RWPE1 (cell line): ENCODE data around the gene HSPB8.

ENCODE experiments used
- CTCF ChIA-PET: fragments of 350-600 bp; sonication (Branson Sonifier 250); formaldehyde crosslinking; extraction: SDS; loops from one replicate; lab custom pipeline; 2021; lab: Yijun Ruan, JAX
- POLR2A ChIA-PET: fragments of 400-600 bp; formaldehyde crosslinking; extraction: SDS; loops from one replicate; lab custom pipeline; 2020; ENCODE audit warnings: antibody characterized with exemption; ENCODE audit not compliant: low non-redundant PET; lab: Yijun Ruan, JAX
- DNase-seq: peaks from one replicate; pipeline ENCODE4 v3.0.0; 2012; ENCODE audit warnings: low spot score
- H3K27ac ChIP-seq: fragments of 450-650 bp; 2 replicates; pipeline ENCODE4 v1.5.1; 2017
- TF ChIP-seq, protein P1 (sequence below): fragments of 450-650 bp; conservative IDR thresholded peaks from 2 replicates; pipeline ENCODE4 v1.5.1; 2017; ENCODE audit warnings: low read depth, mild to moderate bottlenecking

The HSPB8 gene

DNA sequence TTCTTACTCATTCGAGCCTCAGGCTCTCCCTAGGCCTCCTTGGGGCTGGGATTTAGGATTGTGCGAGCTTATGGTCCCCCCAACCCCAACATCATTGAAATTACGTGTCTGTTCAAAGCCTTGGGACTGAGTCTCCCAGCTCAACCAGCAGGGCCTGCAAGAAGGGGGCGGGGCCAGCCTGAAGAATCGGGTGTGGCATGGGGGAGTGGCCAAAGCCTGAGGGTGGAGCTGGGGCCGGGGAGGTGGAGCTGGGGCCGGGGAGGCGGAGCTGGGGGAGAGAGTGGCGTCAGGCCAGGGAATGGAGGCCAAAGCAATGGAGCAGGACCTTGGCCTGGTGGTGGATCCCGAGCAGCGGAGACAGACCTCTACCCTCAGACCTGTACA is 24.3 kb upstream of the HSPB8 start:
- TF ChIP-seq, protein P1, sequence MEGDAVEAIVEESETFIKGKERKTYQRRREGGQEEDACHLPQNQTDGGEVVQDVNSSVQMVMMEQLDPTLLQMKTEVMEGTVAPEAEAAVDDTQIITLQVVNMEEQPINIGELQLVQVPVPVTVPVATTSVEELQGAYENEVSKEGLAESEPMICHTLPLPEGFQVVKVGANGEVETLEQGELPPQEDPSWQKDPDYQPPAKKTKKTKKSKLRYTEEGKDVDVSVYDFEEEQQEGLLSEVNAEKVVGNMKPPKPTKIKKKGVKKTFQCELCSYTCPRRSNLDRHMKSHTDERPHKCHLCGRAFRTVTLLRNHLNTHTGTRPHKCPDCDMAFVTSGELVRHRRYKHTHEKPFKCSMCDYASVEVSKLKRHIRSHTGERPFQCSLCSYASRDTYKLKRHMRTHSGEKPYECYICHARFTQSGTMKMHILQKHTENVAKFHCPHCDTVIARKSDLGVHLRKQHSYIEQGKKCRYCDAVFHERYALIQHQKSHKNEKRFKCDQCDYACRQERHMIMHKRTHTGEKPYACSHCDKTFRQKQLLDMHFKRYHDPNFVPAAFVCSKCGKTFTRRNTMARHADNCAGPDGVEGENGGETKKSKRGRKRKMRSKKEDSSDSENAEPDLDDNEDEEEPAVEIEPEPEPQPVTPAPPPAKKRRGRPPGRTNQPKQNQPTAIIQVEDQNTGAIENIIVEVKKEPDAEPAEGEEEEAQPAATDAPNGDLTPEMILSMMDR = no peak
- H3K27ac ChIP-seq = no peak overlapping the region
- ChIA-PET POLR2A (no interaction called here), CTCF (no interaction called here)
- no peak for DNase-seq

DNA sequence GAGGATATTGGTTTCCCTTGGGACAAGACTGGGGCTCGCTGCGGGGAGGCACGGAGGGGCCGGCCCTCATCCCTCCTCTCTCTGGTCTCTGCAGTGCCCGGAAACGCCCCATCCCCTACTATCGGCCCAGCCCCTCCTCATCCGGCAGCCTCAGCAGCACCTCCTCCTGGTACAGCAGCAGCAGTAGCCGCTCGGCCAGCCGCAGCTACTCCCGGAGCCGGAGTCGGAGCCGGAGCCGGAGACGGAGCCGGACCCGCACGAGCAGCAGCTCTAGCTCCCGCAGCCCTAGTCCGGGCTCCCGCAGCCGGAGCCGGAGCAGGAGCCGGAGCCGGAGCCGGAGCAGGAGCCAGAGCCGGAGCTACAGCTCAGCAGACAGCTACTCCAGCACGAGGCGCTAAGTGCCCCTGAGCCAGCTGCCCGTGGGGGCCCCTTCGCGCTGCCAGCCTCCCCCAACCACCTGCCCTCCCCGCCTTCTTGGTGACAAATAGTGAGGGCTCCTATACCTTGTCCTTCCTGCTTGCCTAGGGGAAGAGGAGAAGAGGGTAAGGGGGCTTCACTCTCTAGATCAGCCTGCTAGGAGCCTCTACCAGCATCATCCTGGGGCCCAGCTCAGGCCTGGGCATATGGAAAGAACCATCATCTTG is 22.2 kb upstream of the HSPB8 start:
- no peak for DNase-seq
- POLR2A ChIA-PET = no interaction called here
- CTCF ChIA-PET = interaction anchor here (0.6 to 0.7 kb wide), 5 partner anchors 211 to 945 kb away, joined by 3 to 7 read pairs (median 3); no protein-coding TSS in a partner anchor
- no peak overlapping the region for H3K27ac ChIP-seq
- TF ChIP-seq, protein P1 = no peak

DNA sequence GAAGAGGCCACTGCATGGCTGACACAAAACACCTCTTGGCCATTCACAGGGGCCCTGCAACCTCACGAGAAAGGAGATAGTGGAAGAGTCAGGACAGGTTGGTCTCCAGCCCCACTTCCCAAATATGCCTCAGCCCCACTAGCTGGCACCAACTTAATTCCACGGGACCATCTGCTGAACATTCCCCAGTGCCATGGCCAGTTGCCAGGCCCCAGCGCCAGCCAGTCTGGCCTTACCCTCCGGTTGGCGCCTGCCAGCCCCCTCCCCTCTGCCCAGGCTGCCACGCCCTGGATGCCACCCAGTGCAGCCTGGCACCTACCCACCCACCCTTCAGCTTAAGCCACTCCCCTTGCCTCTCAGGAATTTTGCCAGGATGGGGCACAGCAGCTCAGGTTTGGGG is 21.2 kb upstream of the HSPB8 start:
- ChIA-PET CTCF (no interaction called here), POLR2A (no interaction called here)
- no peak overlapping the region for H3K27ac ChIP-seq
- TF ChIP-seq, protein P1 = no peak
- DNase-seq = no peak

DNA sequence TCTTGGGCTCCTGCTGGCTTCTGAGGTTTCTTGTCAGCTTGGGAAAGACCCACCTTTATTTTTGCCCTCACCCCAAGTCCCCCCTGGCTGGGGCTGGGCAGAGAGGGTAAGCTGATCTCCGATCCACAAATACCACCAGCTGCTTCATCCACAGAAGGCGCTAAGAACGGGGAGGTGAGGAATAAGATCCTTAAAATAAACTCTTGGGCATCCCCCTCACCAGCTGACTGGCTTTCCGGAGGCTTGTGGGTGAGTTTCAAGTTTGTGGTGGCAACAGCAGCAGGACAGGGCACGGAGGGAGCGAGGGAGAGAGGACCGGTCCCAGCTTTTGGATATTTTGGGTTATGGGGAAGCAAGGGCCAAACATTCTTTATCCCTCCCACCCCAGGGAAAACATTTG is 20.8 kb upstream of the HSPB8 start:
- TF ChIP-seq, protein P1 = no peak
- DNase-seq = no peak
- H3K27ac ChIP-seq = no peak overlapping the region
- ChIA-PET CTCF (no interaction called here), POLR2A (no interaction called here)

DNA sequence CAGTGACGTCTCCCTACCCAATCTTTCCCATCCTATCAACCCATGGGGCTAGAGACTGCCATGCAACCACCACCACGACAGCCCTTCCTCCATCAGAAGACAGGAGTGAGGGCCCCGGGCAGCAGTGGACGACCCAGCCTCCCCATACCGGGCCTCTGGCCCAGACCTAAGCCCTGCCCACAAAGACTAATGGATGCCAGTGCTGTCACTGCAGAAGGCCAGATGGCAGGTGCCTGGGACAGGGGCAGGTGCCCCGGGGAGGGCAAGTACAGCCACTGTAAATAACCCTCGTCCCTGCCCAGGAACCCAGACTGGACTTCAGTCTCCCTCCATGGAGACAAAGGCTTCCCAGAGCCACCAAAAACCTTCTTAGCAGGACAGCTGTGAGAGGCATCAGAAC is 20.3 kb upstream of the HSPB8 start:
- POLR2A ChIA-PET = no interaction called here
- CTCF ChIA-PET = no interaction called here

DNA sequence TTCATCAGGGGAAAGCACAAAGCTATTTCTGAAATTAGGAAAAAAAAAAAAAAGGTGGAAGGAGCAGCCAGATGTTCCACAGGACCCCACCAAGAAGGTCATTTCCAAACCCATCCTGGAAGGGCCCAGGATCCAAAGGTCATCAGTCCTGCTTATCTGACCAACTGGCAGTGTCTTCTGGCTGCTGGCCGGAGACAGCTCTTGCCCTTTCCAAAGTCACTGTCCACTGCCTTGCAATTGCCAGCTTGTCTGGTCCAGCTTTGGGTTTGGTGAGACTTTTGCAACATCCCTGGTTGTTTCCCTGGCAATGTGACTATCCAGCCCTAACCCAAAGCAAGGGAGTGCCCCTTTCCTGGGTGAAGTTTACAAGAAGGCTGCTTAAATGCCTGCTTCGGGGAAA is 18.9 kb upstream of the HSPB8 start:
- DNase-seq = no peak
- H3K27ac ChIP-seq = no peak overlapping the region
- TF ChIP-seq, protein P1 = no peak
- ChIA-PET POLR2A (no interaction called here), CTCF (interaction anchor here (0.6 kb wide), 2 partner anchors 24 to 44 kb away, joined by 3 to 4 read pairs; no protein-coding TSS in a partner anchor)

More for the DNA sequence above, 20.3 kb upstream of the HSPB8 start:
- no peak for DNase-seq
- no peak overlapping the region for H3K27ac ChIP-seq
- TF ChIP-seq, protein P1 = no peak
